ENCODE results near the gene SLC2A4.
A peak's percentile ranks its signal among the peaks of the same experiment; 100 is the strongest.

The SLC2A4 gene

GRCh38 chr17:7249830-7250229 is 31.7 kb upstream of the SLC2A4 start:
- DNase-seq (ENCODE audit: extremely low read depth, low read depth) = no peak
- TF ChIP-seq CTCF (IDR thresholded peaks at IDR 0.05; ENCODE audit: low read depth, low read length) = no peak

- no peak for TF ChIP-seq CTCF (IDR thresholded peaks at IDR 0.05; ENCODE audit: low read depth, low read length)
- DNase-seq (ENCODE audit: extremely low read depth, low read depth) = no peak
Measured at GRCh38 chr17:7250695-7251627, 30.6 kb upstream of the SLC2A4 start.

DNA sequence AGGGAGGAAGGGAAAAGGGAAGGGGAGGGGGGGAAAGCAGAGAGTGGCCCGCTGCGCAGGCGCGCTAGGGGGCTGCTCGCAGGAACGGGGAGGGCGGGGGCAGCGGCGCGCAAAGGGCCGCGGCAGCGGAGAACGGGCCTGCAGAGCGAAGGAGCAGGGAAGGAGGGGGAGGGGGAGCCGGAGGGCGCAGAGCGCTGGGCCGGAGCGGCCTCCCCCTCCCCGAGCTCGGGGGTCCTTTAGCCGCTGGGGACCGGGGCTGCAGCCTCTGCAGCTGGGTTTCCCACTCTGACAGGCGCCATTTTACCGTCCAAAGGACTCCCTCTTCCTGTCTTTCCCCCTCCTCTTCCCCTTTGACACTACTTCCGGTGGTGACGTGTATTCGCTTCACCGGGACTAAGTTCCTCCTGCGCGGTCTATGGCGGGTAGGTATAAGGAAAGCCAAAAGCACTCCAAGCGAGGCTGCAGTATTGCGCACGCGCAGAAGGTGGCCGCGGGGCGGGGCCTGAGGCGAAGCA is 29.8 kb upstream of the SLC2A4 start, which contains the start of gene CTDNEP1:
CTDNEP1 (minus strand) TSS at position 74 of the 515 bp plus-strand sequence. CDS start 438 bp downstream, outside the sequence.
- DNase-seq (ENCODE audit: extremely low read depth, low read depth) = peak; percentile 99
- TF ChIP-seq CTCF (IDR thresholded peaks at IDR 0.05; ENCODE audit: low read depth, low read length) = no peak

- DNase-seq (ENCODE audit: extremely low read depth, low read depth) = peak; percentile 84
- peak; percentile 19 for TF ChIP-seq CTCF (IDR thresholded peaks at IDR 0.05; ENCODE audit: low read depth, low read length)
Measured at GRCh38 chr17:7252176-7253043, 29.1 kb upstream of the SLC2A4 start, which contains the start of gene ELP5. ELP5 (plus strand) TSS chr17:7252215; CDS start chr17:7252551, 336 bp downstream.

- TF ChIP-seq CTCF (IDR thresholded peaks at IDR 0.05; ENCODE audit: low read depth, low read length) = no peak
- DNase-seq (ENCODE audit: extremely low read depth, low read depth) = no peak
Measured at GRCh38 chr17:7253082-7253481, 28.4 kb upstream of the SLC2A4 start.

DNA sequence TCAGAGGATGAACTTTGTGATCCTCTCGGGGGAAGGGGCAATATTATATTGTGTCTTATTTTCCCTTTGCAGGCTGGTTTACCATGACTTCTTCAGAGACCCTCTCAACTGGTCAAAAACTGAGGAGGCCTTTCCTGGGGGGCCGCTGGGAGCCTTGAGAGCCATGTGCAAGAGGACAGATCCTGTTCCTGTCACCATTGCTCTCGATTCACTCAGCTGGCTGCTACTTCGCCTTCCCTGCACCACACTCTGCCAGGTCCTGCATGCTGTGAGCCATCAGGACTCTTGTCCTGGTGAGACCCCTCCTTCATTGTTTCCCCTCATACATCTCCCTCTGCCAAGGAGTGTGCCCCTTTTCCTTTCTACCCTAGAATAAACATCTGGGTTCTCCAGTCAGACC is 27.0 kb upstream of the SLC2A4 start:
- no peak for DNase-seq (ENCODE audit: extremely low read depth, low read depth)
- no peak for TF ChIP-seq CTCF (IDR thresholded peaks at IDR 0.05; ENCODE audit: low read depth, low read length)
